GM10847 (cell line): ENCODE data around the gene HRH2.

ENCODE experiments used
- POLR2A ChIP-seq: IDR thresholded peaks from 2 replicates; pipeline ENCODE4 v1.6.1; 2011; ENCODE audit not compliant: insufficient read length; ENCODE audit errors: extremely low read depth

The HRH2 gene

GRCh38 chr5:175681968-175682340 is 24.1 kb downstream of the HRH2 start:
- no peak for TF ChIP-seq POLR2A

- TF ChIP-seq POLR2A, result no peak
These were observed 24.8 kb downstream of the HRH2 start for GRCh38 chr5:175682664-175683063.

DNA sequence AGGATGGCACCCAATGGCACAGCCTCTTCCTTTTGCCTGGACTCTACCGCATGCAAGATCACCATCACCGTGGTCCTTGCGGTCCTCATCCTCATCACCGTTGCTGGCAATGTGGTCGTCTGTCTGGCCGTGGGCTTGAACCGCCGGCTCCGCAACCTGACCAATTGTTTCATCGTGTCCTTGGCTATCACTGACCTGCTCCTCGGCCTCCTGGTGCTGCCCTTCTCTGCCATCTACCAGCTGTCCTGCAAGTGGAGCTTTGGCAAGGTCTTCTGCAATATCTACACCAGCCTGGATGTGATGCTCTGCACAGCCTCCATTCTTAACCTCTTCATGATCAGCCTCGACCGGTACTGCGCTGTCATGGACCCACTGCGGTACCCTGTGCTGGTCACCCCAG is 25.4 kb downstream of the HRH2 start:
- TF ChIP-seq POLR2A, result no peak

- TF ChIP-seq POLR2A, result no peak
These were observed 26.1 kb downstream of the HRH2 start for GRCh38 chr5:175683921-175684320.

DNA sequence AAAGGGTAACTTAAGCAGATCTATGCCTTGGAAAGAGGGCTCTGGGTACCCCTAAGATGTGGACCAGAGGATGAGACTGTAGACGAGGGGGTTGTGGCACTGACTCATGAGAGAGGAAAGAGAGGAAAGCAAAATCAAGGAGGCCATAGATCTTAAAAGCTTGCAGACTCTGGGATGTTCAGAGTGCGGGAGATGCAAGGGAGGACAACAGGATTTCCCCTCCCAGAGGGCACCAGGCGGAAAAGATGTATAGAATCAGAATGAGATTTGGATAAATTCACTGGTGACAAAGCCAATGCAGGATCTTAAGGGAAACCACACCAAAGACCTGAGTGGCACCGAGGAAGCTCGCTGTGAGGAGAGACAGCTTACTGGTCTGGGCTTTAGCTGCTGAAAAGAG is 27.1 kb downstream of the HRH2 start:
- TF ChIP-seq POLR2A, result no peak

DNA sequence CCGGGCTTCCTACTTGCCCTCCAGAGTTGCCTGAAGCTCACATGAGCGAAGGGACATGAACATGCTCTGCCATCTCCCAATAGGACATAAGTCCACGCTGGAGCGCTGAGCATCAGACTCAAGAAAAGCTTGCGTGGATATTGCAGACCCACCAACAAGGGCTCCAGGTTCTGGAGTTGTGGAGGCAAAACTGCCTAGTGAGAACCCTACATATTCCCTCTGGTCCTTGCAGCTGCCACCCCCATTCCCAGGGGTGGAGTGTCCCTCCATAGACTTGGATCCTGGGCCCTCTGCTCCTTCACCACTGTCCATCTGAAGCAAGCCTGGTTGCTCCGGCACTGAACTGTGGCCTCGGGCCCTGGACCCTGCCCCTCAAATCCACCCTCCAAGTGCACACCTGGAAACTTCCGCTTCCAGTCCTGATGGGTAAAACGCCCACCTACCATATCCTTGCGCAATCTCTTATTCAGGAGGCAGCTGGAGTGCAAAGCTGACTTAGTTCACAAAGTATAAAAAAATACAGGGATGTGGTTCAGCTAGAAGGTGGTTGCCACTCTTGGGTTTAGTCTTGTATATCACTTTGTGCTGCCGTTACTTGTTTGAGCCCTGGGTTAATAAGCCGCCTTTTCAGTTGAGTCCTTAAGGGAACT is 28.0 kb downstream of the HRH2 start:
- TF ChIP-seq POLR2A, result no peak

GRCh38 chr5:175686396-175686795 is 28.5 kb downstream of the HRH2 start:
- TF ChIP-seq POLR2A, result no peak

GRCh38 chr5:175686826-175687225 is 29.0 kb downstream of the HRH2 start:
- no peak for TF ChIP-seq POLR2A

GRCh38 chr5:175687231-175687701 is 29.4 kb downstream of the HRH2 start:
- TF ChIP-seq POLR2A, result no peak

DNA sequence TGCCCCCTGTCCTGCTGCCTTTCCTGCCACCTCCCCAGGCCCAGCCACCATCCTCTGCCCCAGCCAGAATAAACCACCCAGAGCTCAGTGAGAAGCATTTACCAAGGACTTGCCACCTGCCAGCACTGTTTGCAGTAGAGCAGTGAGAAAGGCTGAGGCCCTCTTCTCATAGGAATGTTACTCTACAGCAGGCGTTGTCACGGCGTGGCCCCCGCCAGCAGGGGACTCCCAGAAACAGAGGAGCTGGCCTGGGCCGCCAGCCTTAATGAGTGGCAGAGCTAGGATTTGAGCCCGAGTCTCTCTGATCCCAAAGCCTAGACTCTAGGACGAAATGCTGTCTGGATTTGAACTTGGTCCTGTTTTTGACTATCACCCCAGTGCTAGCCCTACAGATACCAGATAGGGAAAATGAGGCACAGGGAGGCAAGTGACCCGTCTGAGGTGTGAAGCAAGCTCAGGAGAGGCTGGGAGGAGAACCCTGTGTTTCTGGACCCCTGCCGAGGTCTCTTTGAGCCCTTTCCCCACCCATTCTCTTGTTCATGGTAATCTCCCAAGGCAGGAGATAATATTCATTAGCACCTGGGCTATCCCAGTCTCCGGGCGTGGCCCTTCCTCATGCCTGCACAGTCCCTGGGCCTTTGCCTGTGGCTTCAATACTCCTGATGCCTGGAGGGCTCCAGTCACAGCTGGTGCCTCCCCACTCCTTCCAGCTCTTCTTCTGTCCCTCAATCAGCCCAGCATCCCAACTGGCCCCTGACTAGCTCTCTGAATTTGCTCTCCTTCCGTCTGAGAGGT is 30.7 kb downstream of the HRH2 start:
- no peak for TF ChIP-seq POLR2A

GRCh38 chr5:175689147-175689991 is 31.5 kb downstream of the HRH2 start:
- no peak for TF ChIP-seq POLR2A

DNA sequence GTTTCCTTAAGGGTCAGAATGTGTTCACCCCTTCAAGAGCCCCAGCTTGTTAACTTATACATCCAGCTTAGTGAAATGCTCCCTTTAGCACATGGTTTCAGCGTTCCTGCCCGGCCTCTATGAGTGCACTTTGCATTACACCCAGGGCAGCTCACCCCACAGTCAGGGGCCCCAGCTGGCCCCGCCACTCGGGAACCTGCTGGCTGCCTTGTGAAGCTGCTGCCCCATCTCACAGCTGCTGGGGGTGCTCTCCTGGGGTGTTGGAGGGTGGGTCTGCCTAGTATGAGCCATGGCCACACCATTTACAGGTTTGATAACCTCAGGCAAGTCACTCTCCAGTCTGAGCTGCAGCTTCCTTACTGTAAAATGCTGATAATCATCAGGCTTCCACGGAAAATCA is 32.2 kb downstream of the HRH2 start:
- no peak for TF ChIP-seq POLR2A

- no peak for TF ChIP-seq POLR2A
These were observed 32.7 kb downstream of the HRH2 start for GRCh38 chr5:175690586-175690985.

- TF ChIP-seq POLR2A, result no peak
These were observed 33.9 kb downstream of the HRH2 start for GRCh38 chr5:175691761-175692160.

- no peak for TF ChIP-seq POLR2A
These were observed 34.5 kb downstream of the HRH2 start for GRCh38 chr5:175692235-175692995.
